Measurements from ENCODE around the gene KIF21B.

KIF21B gene

GRCh38 chr1:201042779-201043461 is 19.4 kb upstream of the KIF21B start:
- FAIRE-seq = no peak

- FAIRE-seq = no peak
These were observed 17.5 kb upstream of the KIF21B start for GRCh38 chr1:201041011-201041410.

- no peak for FAIRE-seq
These were observed 16.4 kb upstream of the KIF21B start for GRCh38 chr1:201039876-201040275.

- FAIRE-seq = no peak
These were observed 15.9 kb upstream of the KIF21B start for GRCh38 chr1:201039418-201039817.

GRCh38 chr1:201038186-201038876 is 14.8 kb upstream of the KIF21B start:
- no peak for FAIRE-seq

- no peak for FAIRE-seq
These were observed 12.8 kb upstream of the KIF21B start for GRCh38 chr1:201036188-201036842.

- no peak for FAIRE-seq
These were observed 11.2 kb upstream of the KIF21B start for GRCh38 chr1:201034671-201035070.

- no peak for FAIRE-seq
These were observed 8.9 kb upstream of the KIF21B start for GRCh38 chr1:201032408-201032807.

- FAIRE-seq = no peak
These were observed 5.0 kb upstream of the KIF21B start for GRCh38 chr1:201028461-201028889.

- no peak for FAIRE-seq
These were observed 3.3 kb upstream of the KIF21B start for GRCh38 chr1:201026836-201027235.

- FAIRE-seq = no peak
These were observed 2.7 kb upstream of the KIF21B start for GRCh38 chr1:201026234-201026633.

- FAIRE-seq = no peak
These were observed 2.1 kb upstream of the KIF21B start for GRCh38 chr1:201025571-201026002.

GRCh38 chr1:201024625-201024998 is 1.1 kb upstream of the KIF21B start:
- no peak for FAIRE-seq

- no peak for FAIRE-seq
These were observed 558 bp upstream of the KIF21B start for GRCh38 chr1:201023920-201024624.

GRCh38 chr1:201022820-201023516 is 546 bp downstream of the KIF21B start:
- FAIRE-seq = no peak

- FAIRE-seq = no peak
These were observed 1.1 kb downstream of the KIF21B start for GRCh38 chr1:201022493-201022819.

GRCh38 chr1:201021630-201022492 is 1.7 kb downstream of the KIF21B start:
- FAIRE-seq = no peak

GRCh38 chr1:201020721-201021629 is 2.5 kb downstream of the KIF21B start:
- FAIRE-seq = no peak

- no peak for FAIRE-seq
These were observed 3.4 kb downstream of the KIF21B start for GRCh38 chr1:201020040-201020591.

- FAIRE-seq = no peak
These were observed 4.1 kb downstream of the KIF21B start for GRCh38 chr1:201019321-201019977.
